Esophagus muscularis mucosa (tissue), 3 donors: ENCODE data around the gene ZNF473.

Source experiments
- CTCF ChIP-seq, 3 experiments: fragments of 200-600 bp in 2 of 3; fragments of 450-650 bp in 1 of 3; sonication (generic) in 2 of 3; IDR thresholded peaks; one replicate each; pipeline ENCODE4 v1.5.1; 2017 to 2019; ENCODE audit warnings: antibody characterized with exemption in 3 of 3, mild to moderate bottlenecking in 2 of 3, moderate library complexity in 1 of 3
- POLR2A ChIP-seq: fragments of 450-650 bp; IDR thresholded peaks from one replicate; pipeline ENCODE4 v1.6.1; 2017; ENCODE audit warnings: antibody characterized with exemption, moderate library complexity, mild to moderate bottlenecking, low read depth

- no peak for TF ChIP-seq CTCF (IDR thresholded peaks at IDR 0.05)
- no peak for TF ChIP-seq POLR2A
Observed at GRCh38 chr19:49984491-49984890, 41.3 kb upstream of the ZNF473 start.
